Liver (tissue), 9 donors: Measurements from ENCODE around the gene GOLGA7B. TPM values are rescaled to one million over a fixed set of nuclear protein-coding genes. Genes with fewer than 3 reads are reported as not detected.

ENCODE experiments used
- DNase-seq: peaks from one replicate; pipeline ENCODE4 v3.0.0-alpha.2; 2017; ENCODE audit warnings: low spot score
- H3K27ac ChIP-seq, 2 donors: one replicate each; pipeline ENCODE4 v1.7.0; 2013; ENCODE audit warnings: inconsistent platforms in 2 of 2, low read length in 2 of 2, control low read depth in 1 of 2, low read depth in 1 of 2, mild to moderate bottlenecking in 1 of 2
- H3K27me3 ChIP-seq, 4 donors: one replicate each; pipeline versions ENCODE4 v1.6.1 to v1.7.0; 2013; ENCODE audit warnings: low read length in 3 of 4, inconsistent platforms in 1 of 4, mild to moderate bottlenecking in 1 of 4, moderate library complexity in 1 of 4; ENCODE audit not compliant: control insufficient read depth in 4 of 4, insufficient read depth in 4 of 4
- H3K36me3 ChIP-seq, 4 donors: one replicate each; pipeline versions ENCODE4 v1.6.1 to v1.7.0; 2013; ENCODE audit warnings: low read length in 3 of 4, mild to moderate bottlenecking in 3 of 4, low read depth in 1 of 4, moderate library complexity in 1 of 4; ENCODE audit not compliant: control insufficient read depth in 4 of 4, insufficient read depth in 3 of 4
- H3K4me1 ChIP-seq, 4 donors: one replicate each; pipeline versions ENCODE4 v1.6.1 to v1.7.0; 2013; ENCODE audit warnings: low read length in 3 of 4, mild to moderate bottlenecking in 3 of 4, moderate library complexity in 1 of 4; ENCODE audit not compliant: control insufficient read depth in 4 of 4, insufficient read depth in 4 of 4
- H3K4me3 ChIP-seq, 3 donors: one replicate each; pipeline versions ENCODE4 v1.6.1 to v1.7.0; 2013; ENCODE audit warnings: low read length in 3 of 3, control low read depth in 1 of 3, low read depth in 1 of 3, mild to moderate bottlenecking in 1 of 3
- H3K9ac ChIP-seq, 2 donors: one replicate each; pipeline ENCODE4 v1.7.0; 2013; ENCODE audit warnings: low read length in 2 of 2, mild to moderate bottlenecking in 2 of 2, moderate library complexity in 2 of 2, control low read depth in 1 of 2, low read depth in 1 of 2
- H3K9me3 ChIP-seq, 4 donors: one replicate each; pipeline versions ENCODE4 v1.6.1 to v1.7.0; 2013; ENCODE audit warnings: low read length in 3 of 4; ENCODE audit not compliant: control insufficient read depth in 4 of 4
- EGR1 ChIP-seq, 2 donors: IDR thresholded peaks; 2 replicates each; pipeline ENCODE4 v1.6.1; 2016 to 2018; ENCODE audit warnings: antibody characterized with exemption in 2 of 2, low read depth in 2 of 2
- FOXA1 ChIP-seq: IDR thresholded peaks from 2 replicates; pipeline ENCODE4 v1.6.1; 2016; ENCODE audit warnings: antibody characterized with exemption
- FOXA2 ChIP-seq: IDR thresholded peaks from 2 replicates; pipeline ENCODE4 v1.6.1; 2016; ENCODE audit warnings: antibody characterized with exemption
- GABPA ChIP-seq, 2 donors: IDR thresholded peaks in 1 of 2; conservative IDR thresholded peaks in 1 of 2; 2 replicates each; pipeline ENCODE4 v1.6.1; 2016; ENCODE audit warnings: antibody characterized with exemption in 2 of 2, mild to moderate bottlenecking in 1 of 2, moderate library complexity in 1 of 2
- HNF4A ChIP-seq, 2 donors: conservative IDR thresholded peaks; 2 replicates each; pipeline ENCODE4 v1.6.1; 2016; ENCODE audit warnings: antibody characterized with exemption in 2 of 2, mild to moderate bottlenecking in 2 of 2
- HNF4G ChIP-seq: IDR thresholded peaks from 2 replicates; pipeline ENCODE4 v1.6.1; 2016; ENCODE audit warnings: antibody characterized with exemption
- NR2F2 ChIP-seq: IDR thresholded peaks from 2 replicates; pipeline ENCODE4 v1.6.1; 2016; ENCODE audit warnings: antibody characterized with exemption
- RAD21 ChIP-seq, 2 donors: IDR thresholded peaks; 2 replicates each; pipeline ENCODE4 v1.6.1; 2016; ENCODE audit warnings: antibody characterized with exemption in 2 of 2, mild to moderate bottlenecking in 2 of 2
- RXRA ChIP-seq, 2 donors: IDR thresholded peaks; 2 replicates each; pipeline ENCODE4 v1.6.1; 2017 to 2018; ENCODE audit warnings: antibody characterized with exemption in 2 of 2, mild to moderate bottlenecking in 1 of 2
- SP1 ChIP-seq: IDR thresholded peaks from 2 replicates; pipeline ENCODE4 v1.6.1; 2018; ENCODE audit warnings: antibody characterized with exemption, mild to moderate bottlenecking
- TAF1 ChIP-seq: conservative IDR thresholded peaks from 2 replicates; pipeline ENCODE4 v1.6.1; 2016; ENCODE audit warnings: antibody characterized with exemption, mild to moderate bottlenecking
- YY1 ChIP-seq: IDR thresholded peaks from 2 replicates; pipeline ENCODE4 v1.6.1; 2016; ENCODE audit warnings: antibody characterized with exemption, mild to moderate bottlenecking
- WGBS: extraction: QIAGEN DNeasy Blood & Tissue Kit; methylation state at CpG from one replicate; pipeline ENCODE4 v1.1.7; 2013; 5-methylcytosine and 5-hydroxymethylcytosine counted together
- polyA plus RNA-seq, 2 donors: library from polyadenylated mRNA; stranded (reverse) in 1 of 2; unstranded in 1 of 2; fragments of 200-250 nt in 1 of 2; fragments of >200 nt in 1 of 2; fragmentation: Nextera tagmentation in 1 of 2; extraction: Ambion mirVana in 1 of 2; gene quantifications; one replicate each; pipeline versions ENCODE4 v1.2.1 to v1.2.3, GENCODE V29; 2013 to 2015
- total RNA-seq, 2 donors: library from RNA; depleted of rRNA; stranded (reverse); fragments of >200 nt; gene quantifications; one replicate each; pipeline ENCODE4 v1.2.3, GENCODE V29; 2014
- TF ChIP-seq, protein P1 (sequence below): IDR thresholded peaks from 2 replicates; pipeline ENCODE4 v1.6.1; 2016; ENCODE audit warnings: antibody characterized with exemption, mild to moderate bottlenecking
- TF ChIP-seq, protein P2 (sequence below): IDR thresholded peaks from 2 replicates; pipeline ENCODE4 v1.6.1; 2016; ENCODE audit warnings: antibody characterized with exemption
- TF ChIP-seq, protein P3 (sequence below): IDR thresholded peaks from 2 replicates; pipeline ENCODE4 v1.6.1; 2016; ENCODE audit warnings: antibody characterized with exemption
- TF ChIP-seq, protein P4 (sequence below): IDR thresholded peaks from 2 replicates; pipeline ENCODE4 v1.6.1; 2016; ENCODE audit warnings: antibody characterized with exemption
- TF ChIP-seq, protein P5 (sequence below): fragments of 150-350 bp; IDR thresholded peaks from 2 replicates; pipeline ENCODE4 v1.5.1; 2017; ENCODE audit warnings: improper control_type of control experiment, low read depth, low read length; ENCODE audit not compliant: missing input control
- donor health status: healthy.
- donor health status: healthy.
- donor health status: healthy.
- donor health status: healthy.
- donor health status: healthy.

GOLGA7B gene
- total and polyA plus RNA-seq, 4 donors, result 0.05 to 0.63 (median 0.40) TPM

DNA sequence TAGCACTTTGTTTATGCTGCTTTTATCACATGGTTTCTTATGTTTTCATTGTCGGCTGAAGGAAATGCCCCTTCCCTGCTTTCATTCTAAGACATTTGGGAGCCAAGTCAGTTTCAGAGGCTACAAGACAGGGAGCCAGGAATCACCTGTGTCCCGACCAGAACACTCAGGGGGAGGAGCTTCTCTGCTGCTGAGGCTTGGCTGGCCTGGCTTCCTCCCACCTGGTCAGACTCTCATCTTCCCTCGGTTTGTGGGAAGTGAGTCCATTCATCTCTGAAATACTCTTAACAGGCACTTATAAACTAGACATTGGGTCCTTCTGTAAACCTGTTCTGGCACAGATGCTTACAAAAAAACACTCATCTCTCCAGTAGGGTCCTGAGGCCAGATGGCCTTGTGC, 19.6 kb upstream of the GOLGA7B start:
- H3K9me3 ChIP-seq, result no peaks in the 10 kb centered on the region
- 29% methylated on average over 3 of the region's 3 CpGs for WGBS
- H3K36me3 ChIP-seq, result no peaks in the 10 kb centered on the region
- no peak overlapping the region for H3K4me3 ChIP-seq
- H3K9ac ChIP-seq, result no peak overlapping the region
- H3K27me3 ChIP-seq, result peaks cover 0 to 11% (median 1%) of the 10 kb centered on the region in 4 donors
- H3K4me1 ChIP-seq, result no peaks in the 10 kb centered on the region
- no peak for DNase-seq
- H3K27ac ChIP-seq, result no peak overlapping the region
- TF ChIP-seq, protein P1, sequence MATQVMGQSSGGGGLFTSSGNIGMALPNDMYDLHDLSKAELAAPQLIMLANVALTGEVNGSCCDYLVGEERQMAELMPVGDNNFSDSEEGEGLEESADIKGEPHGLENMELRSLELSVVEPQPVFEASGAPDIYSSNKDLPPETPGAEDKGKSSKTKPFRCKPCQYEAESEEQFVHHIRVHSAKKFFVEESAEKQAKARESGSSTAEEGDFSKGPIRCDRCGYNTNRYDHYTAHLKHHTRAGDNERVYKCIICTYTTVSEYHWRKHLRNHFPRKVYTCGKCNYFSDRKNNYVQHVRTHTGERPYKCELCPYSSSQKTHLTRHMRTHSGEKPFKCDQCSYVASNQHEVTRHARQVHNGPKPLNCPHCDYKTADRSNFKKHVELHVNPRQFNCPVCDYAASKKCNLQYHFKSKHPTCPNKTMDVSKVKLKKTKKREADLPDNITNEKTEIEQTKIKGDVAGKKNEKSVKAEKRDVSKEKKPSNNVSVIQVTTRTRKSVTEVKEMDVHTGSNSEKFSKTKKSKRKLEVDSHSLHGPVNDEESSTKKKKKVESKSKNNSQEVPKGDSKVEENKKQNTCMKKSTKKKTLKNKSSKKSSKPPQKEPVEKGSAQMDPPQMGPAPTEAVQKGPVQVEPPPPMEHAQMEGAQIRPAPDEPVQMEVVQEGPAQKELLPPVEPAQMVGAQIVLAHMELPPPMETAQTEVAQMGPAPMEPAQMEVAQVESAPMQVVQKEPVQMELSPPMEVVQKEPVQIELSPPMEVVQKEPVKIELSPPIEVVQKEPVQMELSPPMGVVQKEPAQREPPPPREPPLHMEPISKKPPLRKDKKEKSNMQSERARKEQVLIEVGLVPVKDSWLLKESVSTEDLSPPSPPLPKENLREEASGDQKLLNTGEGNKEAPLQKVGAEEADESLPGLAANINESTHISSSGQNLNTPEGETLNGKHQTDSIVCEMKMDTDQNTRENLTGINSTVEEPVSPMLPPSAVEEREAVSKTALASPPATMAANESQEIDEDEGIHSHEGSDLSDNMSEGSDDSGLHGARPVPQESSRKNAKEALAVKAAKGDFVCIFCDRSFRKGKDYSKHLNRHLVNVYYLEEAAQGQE, result no peak
- no peak for TF ChIP-seq HNF4G
- TF ChIP-seq TAF1, result no peak
- TF ChIP-seq RXRA (IDR thresholded peaks at IDR 0.05), result no peak
- TF ChIP-seq SP1, result no peak
- no peak for TF ChIP-seq RAD21 (IDR thresholded peaks at IDR 0.05)
- no peak for TF ChIP-seq FOXA2
- no peak for TF ChIP-seq HNF4A (conservative IDR thresholded peaks at IDR 0.05)
- TF ChIP-seq YY1, result no peak
- TF ChIP-seq, protein P2, sequence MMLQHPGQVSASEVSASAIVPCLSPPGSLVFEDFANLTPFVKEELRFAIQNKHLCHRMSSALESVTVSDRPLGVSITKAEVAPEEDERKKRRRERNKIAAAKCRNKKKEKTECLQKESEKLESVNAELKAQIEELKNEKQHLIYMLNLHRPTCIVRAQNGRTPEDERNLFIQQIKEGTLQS, result no peak
- no peak for TF ChIP-seq EGR1 (IDR thresholded peaks at IDR 0.05; ENCODE audit: low read depth in 2 of 2)
- TF ChIP-seq, protein P3, sequence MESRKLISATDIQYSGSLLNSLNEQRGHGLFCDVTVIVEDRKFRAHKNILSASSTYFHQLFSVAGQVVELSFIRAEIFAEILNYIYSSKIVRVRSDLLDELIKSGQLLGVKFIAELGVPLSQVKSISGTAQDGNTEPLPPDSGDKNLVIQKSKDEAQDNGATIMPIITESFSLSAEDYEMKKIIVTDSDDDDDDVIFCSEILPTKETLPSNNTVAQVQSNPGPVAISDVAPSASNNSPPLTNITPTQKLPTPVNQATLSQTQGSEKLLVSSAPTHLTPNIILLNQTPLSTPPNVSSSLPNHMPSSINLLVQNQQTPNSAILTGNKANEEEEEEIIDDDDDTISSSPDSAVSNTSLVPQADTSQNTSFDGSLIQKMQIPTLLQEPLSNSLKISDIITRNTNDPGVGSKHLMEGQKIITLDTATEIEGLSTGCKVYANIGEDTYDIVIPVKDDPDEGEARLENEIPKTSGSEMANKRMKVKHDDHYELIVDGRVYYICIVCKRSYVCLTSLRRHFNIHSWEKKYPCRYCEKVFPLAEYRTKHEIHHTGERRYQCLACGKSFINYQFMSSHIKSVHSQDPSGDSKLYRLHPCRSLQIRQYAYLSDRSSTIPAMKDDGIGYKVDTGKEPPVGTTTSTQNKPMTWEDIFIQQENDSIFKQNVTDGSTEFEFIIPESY, result no peak
- TF ChIP-seq FOXA1, result no peak
- TF ChIP-seq, protein P4, sequence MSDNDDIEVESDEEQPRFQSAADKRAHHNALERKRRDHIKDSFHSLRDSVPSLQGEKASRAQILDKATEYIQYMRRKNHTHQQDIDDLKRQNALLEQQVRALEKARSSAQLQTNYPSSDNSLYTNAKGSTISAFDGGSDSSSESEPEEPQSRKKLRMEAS, result no peak
- TF ChIP-seq NR2F2, result no peak

DNA sequence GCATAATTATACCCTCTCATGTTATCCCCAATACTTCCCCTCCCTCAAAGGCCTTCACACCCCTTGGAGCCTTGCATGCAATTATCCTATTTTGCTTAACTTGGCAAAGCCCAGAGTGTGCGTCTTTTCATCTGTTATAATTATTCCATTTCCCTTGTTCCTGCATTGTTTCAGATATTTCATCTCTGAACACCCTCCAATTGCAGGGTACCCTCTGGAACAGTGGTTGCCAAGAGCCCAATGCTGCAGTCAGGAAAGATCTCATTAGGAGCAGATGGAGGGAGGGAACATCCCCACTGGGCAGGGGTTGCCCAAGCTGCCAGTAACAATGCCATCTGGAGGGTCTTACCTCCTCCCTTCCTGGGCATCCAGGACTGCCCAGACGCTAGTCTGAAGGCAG, 18.4 kb upstream of the GOLGA7B start:
- no peak overlapping the region for H3K27ac ChIP-seq
- H3K27me3 ChIP-seq, result peaks cover 0 to 11% (median 1%) of the 10 kb centered on the region in 4 donors
- no peaks in the 10 kb centered on the region for H3K4me1 ChIP-seq
- DNase-seq, result no peak
- H3K9ac ChIP-seq, result no peak overlapping the region
- H3K4me3 ChIP-seq, result no peak overlapping the region
- peaks cover 0 to 2% (median 0%) of the 10 kb centered on the region in 4 donors for H3K9me3 ChIP-seq
- WGBS, result 63% methylated on average over 2 of the region's 2 CpGs
- H3K36me3 ChIP-seq, result no peaks in the 10 kb centered on the region
- no peak for TF ChIP-seq FOXA2
- no peak for TF ChIP-seq RAD21 (IDR thresholded peaks at IDR 0.05)
- TF ChIP-seq, protein P5, sequence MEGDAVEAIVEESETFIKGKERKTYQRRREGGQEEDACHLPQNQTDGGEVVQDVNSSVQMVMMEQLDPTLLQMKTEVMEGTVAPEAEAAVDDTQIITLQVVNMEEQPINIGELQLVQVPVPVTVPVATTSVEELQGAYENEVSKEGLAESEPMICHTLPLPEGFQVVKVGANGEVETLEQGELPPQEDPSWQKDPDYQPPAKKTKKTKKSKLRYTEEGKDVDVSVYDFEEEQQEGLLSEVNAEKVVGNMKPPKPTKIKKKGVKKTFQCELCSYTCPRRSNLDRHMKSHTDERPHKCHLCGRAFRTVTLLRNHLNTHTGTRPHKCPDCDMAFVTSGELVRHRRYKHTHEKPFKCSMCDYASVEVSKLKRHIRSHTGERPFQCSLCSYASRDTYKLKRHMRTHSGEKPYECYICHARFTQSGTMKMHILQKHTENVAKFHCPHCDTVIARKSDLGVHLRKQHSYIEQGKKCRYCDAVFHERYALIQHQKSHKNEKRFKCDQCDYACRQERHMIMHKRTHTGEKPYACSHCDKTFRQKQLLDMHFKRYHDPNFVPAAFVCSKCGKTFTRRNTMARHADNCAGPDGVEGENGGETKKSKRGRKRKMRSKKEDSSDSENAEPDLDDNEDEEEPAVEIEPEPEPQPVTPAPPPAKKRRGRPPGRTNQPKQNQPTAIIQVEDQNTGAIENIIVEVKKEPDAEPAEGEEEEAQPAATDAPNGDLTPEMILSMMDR, result no peak
- no peak for TF ChIP-seq YY1
- TF ChIP-seq EGR1 (IDR thresholded peaks at IDR 0.05; ENCODE audit: low read depth in 2 of 2), result no peak
- TF ChIP-seq GABPA (IDR thresholded peaks at IDR 0.05 in 1 of 2, conservative IDR thresholded peaks at IDR 0.05 in 1 of 2), result no peak
- no peak for TF ChIP-seq SP1
- no peak for TF ChIP-seq RXRA (IDR thresholded peaks at IDR 0.05)
- TF ChIP-seq, protein P2, result no peak
- TF ChIP-seq TAF1, result no peak
- TF ChIP-seq HNF4A (conservative IDR thresholded peaks at IDR 0.05), result no peak
- TF ChIP-seq FOXA1, result no peak
- TF ChIP-seq, protein P4, result no peak
- TF ChIP-seq, protein P1, result no peak
- no peak for TF ChIP-seq NR2F2
